HepG2 (cell line): Measurements from ENCODE around the gene ELANE. TPM values are rescaled to one million over a fixed set of nuclear protein-coding genes. Genes with fewer than 3 reads are reported as not detected.
A peak's percentile ranks its signal among the peaks of the same experiment; 100 is the strongest.

Experiments
- ATAC-seq: fragments of 200-7000 bp; cut with Tn5 transposase; 3 replicates; pipeline ENCODE4 v1.9.1; 2020; ENCODE audit warnings: mild to moderate bottlenecking, moderate library complexity
- BruUV-seq: library from RNA; stranded (reverse); fragments of 400-500 nt; replicated peaks from 2 replicates; lab custom pipeline; 2021; lab: Mats Ljungman, UMichigan
- CTCF ChIA-PET: fragments of 300-600 bp; formaldehyde crosslinking; extraction: SDS; loops from one replicate; lab custom pipeline; 2021; ENCODE audit warnings: low total read pairs, inconsistent platforms, low intra/inter-chr PET ratio; lab: Yijun Ruan, JAX
- POLR2A ChIA-PET: fragments of 350-600 bp; sonication (Branson Sonifier 250); formaldehyde crosslinking; loops from one replicate; lab custom pipeline; 2020; ENCODE audit warnings: antibody characterized with exemption, inconsistent platforms; lab: Yijun Ruan, JAX
- DNase-seq: peaks from one replicate; pipeline ENCODE4 v3.0.0-alpha.2; 2015; ENCODE audit warnings: low spot score
- FAIRE-seq: peaks from 3 replicates; lab custom pipeline; 2011; peaks lifted over from hg19 to GRCh38; lab: Jason Lieb, UNC
- H2AFZ ChIP-seq: one replicate; pipeline ENCODE4 v1.6.1; 2011; ENCODE audit warnings: low read length, inconsistent platforms
- H3K27ac ChIP-seq: fragments of 300-600 bp; 3 replicates; pipeline ENCODE4 v1.8.0; 2011; ENCODE audit warnings: mixed run types, mild to moderate bottlenecking, mixed read lengths, low read length, inconsistent platforms; ENCODE audit not compliant: insufficient read depth; ENCODE audit errors: extremely low read length
- H3K27me3 ChIP-seq, 2 experiments: fragments of 200-600 bp in 1 of 2; 2 replicates in 1 of 2; 3 replicates in 1 of 2; pipeline versions ENCODE4 v1.6.0 to v1.8.0; 2011; ENCODE audit warnings: low read length in 2 of 2, mild to moderate bottlenecking in 2 of 2, moderate library complexity in 2 of 2, inconsistent platforms in 1 of 2; ENCODE audit not compliant: insufficient read depth in 2 of 2, control insufficient read depth in 1 of 2
- H3K36me3 ChIP-seq, 2 experiments: fragments of 200-600 bp in 1 of 2; replicated peaks in 1 of 2; 2 replicates in 1 of 2; 3 replicates in 1 of 2; pipeline versions ENCODE4 v1.5.1 to v1.8.0; 2011; ENCODE audit warnings: low read length in 2 of 2, inconsistent platforms in 1 of 2; ENCODE audit not compliant: insufficient read depth in 2 of 2, control insufficient read depth in 1 of 2
- H3K4me1 ChIP-seq: 2 replicates; pipeline ENCODE4 v1.5.1; 2012; ENCODE audit warnings: low read length, inconsistent platforms; ENCODE audit not compliant: insufficient read depth
- H3K4me2 ChIP-seq: 2 replicates; pipeline ENCODE4 v1.6.0; 2011; ENCODE audit warnings: low read depth, low read length, inconsistent platforms
- H3K4me3 ChIP-seq, 3 experiments: fragments of 200-600 bp in 1 of 3; sonication (generic), shearing (Covaris generic) in 1 of 3; replicated peaks in 1 of 3; 2 replicates each; pipeline ENCODE4 v1.5.1; 2011 to 2016; ENCODE audit warnings: low read length in 3 of 3, inconsistent platforms in 2 of 3, low read depth in 2 of 3, mild to moderate bottlenecking in 2 of 3, control low read depth in 1 of 3, mixed read lengths in 1 of 3; ENCODE audit not compliant: insufficient read depth in 1 of 3
- H3K79me2 ChIP-seq: one replicate; pipeline ENCODE4 v1.6.1; 2011; ENCODE audit warnings: low read length, inconsistent platforms; ENCODE audit not compliant: insufficient read depth
- H3K9ac ChIP-seq: 2 replicates; pipeline ENCODE4 v1.6.0; 2011; ENCODE audit warnings: mild to moderate bottlenecking, low read depth, low read length, inconsistent platforms; ENCODE audit not compliant: insufficient read depth
- H3K9me3 ChIP-seq: 2 replicates; pipeline ENCODE4 v1.5.1; 2012; ENCODE audit warnings: mild to moderate bottlenecking, low read length
- H4K20me1 ChIP-seq: 2 replicates; pipeline ENCODE4 v1.6.0; 2011; ENCODE audit warnings: inconsistent platforms, mild to moderate bottlenecking, low read length, moderate library complexity; ENCODE audit not compliant: insufficient read depth
- ELF3 ChIP-seq: IDR thresholded peaks from 2 replicates; pipeline ENCODE4 v1.6.1; 2016; ENCODE audit warnings: missing genetic modification reagents, missing compliant biosample characterization
- TARDBP ChIP-seq: sonication (generic); formaldehyde crosslinking; IDR thresholded peaks from 2 replicates; pipeline ENCODE4 v1.8.0; 2022; ENCODE audit warnings: mild to moderate bottlenecking, missing genetic modification reagents
- TOPORS ChIP-seq: sonication (generic); formaldehyde crosslinking; IDR thresholded peaks from 2 replicates; pipeline ENCODE4 v1.8.0; 2023; ENCODE audit warnings: mild to moderate bottlenecking, missing genetic modification reagents
- ZBTB7B ChIP-seq: sonication (generic); formaldehyde crosslinking; IDR thresholded peaks from 2 replicates; pipeline ENCODE4 v1.4.0; 2020; ENCODE audit warnings: missing genetic modification reagents
- ZC3H13 ChIP-seq: sonication (generic); formaldehyde crosslinking; IDR thresholded peaks from 2 replicates; pipeline ENCODE4 v1.8.1; 2023; ENCODE audit warnings: mild to moderate bottlenecking, missing genetic modification reagents, moderate library complexity
- ZNF383 ChIP-seq: sonication (generic); formaldehyde crosslinking; IDR thresholded peaks from 2 replicates; pipeline ENCODE4 v1.4.0; 2020; ENCODE audit warnings: missing genetic modification reagents, mild to moderate bottlenecking, borderline replicate concordance
- ZNF770 ChIP-seq: sonication (generic); formaldehyde crosslinking; IDR thresholded peaks from 2 replicates; pipeline ENCODE4 v1.5.0; 2020; ENCODE audit warnings: mild to moderate bottlenecking, missing genetic modification reagents
- WGBS: methylation state at CpG from one replicate; pipeline ENCODE4 v1.1.6; 2017; ENCODE audit warnings: low lambda C conversion rate; 5-methylcytosine and 5-hydroxymethylcytosine counted together
- in situ Hi-C: cut with HindIII; loops from 2 replicates; pipeline ENCODE4 v1.10.0; 2017; ENCODE audit warnings: low pct_unique_long_range_greater_than_20kb; ENCODE audit not compliant: extremely low pct_ligation_motif_present
- intact Hi-C: fragments of 100-400 bp; cut with micrococcal nuclease; formaldehyde crosslinking; loops from one replicate; pipeline ENCODE4 v1.10.0; 2022; ENCODE audit not compliant: unreplicated experiment
- microRNA counts: library from miRNA; unstranded; fragments of <30 nt; microRNA quantifications from one replicate; lab custom pipeline; 2015
- microRNA-seq: library from miRNA; unstranded; fragments of <30 nt; microRNA quantifications from one replicate; pipeline ENCODE4, GENCODE V29; 2020
- polyA plus RNA-seq, 8 experiments: library from polyadenylated mRNA; depleted of rRNA in 3 of 8; stranded (reverse) in 7 of 8; unstranded in 1 of 8; fragments of >200 nt; fragmentation: Illumina TruSeq in 4 of 8; extraction: Trizol in 4 of 8; gene quantifications; 2 replicates each; pipeline versions ENCODE4 v1.2.1 to v1.2.3, GENCODE V29; 2011 to 2016; ENCODE audit warnings: low read depth in 4 of 8, missing spikeins in 1 of 8, mixed read lengths in 1 of 8; ENCODE audit not compliant: insufficient read depth in 1 of 8
- small RNA-seq, 3 experiments: library from RNA; depleted of rRNA; stranded (forward); fragments of <200 nt; gene quantifications; one replicate each; pipeline ENCODE3, GENCODE V24; 2012; ENCODE audit warnings: low read depth in 2 of 3, low replicate concordance in 1 of 3; ENCODE audit not compliant: insufficient read length in 3 of 3, insufficient read depth in 2 of 3
- total RNA-seq, 5 experiments: library from RNA; depleted of rRNA; stranded (reverse); fragments of >200 nt; fragmentation: Illumina TruSeq; extraction: Trizol; gene quantifications; 2 replicates each; pipeline ENCODE4 v1.2.3, GENCODE V29; 2016; ENCODE audit warnings: low read depth in 1 of 5

Gene ELANE
- total and polyA plus RNA-seq, 2 of the 13 experiments (the other 11 are each of a cell fraction or from before 2014, with no cell fraction given), result not detected

DNA sequence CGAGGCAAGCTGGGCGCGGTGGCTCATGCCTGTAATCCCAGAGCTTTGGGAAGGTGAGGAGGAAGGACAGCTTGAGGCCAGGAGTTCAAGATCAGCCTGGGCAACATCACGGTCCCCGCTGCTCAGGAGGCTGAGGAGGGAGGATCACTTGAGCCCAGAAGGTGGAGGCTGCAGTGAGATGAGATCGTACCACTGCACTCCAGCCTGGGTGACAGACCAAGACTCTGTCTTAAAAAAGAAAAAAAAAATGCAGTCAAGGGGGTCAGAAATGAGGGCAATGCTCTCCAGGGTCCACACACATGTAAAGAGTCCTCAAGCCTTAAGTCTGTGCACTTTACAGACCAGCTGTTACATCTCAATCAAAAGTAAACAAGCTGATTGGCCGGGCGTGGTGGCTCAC is 52.4 kb downstream of the ELANE start:
- in situ Hi-C loops, result no loop called here
- no peak for DNase-seq
- Histone ChIP-seq H3K9ac (no peak overlapping the region), H3K4me1 (peaks cover 10% of the 10 kb centered on the region), H3K79me2 (peaks cover 4% of the 10 kb centered on the region), H3K4me3 (no peak overlapping the region), H3K36me3 (peaks cover 4 to 6% of the 10 kb centered on the region in 2 experiments; a peak in 3 of 5 replicates), H3K4me2 (no peak overlapping the region), H4K20me1 (no peaks in the 10 kb centered on the region; the same call in 1 of the 2 replicates), H3K27me3 (no peaks in the 10 kb centered on the region), H3K9me3 (no peaks in the 10 kb centered on the region), H3K27ac (no peak overlapping the region), H2AFZ (no peak overlapping the region)
- no TSS peak for BruUV-seq
- no peak for FAIRE-seq
- 96% methylated on average over 8 of the region's 8 CpGs for WGBS
- ATAC-seq, result no peak
- CTCF ChIA-PET, result no interaction called here
- POLR2A ChIA-PET, result interaction anchor here (0.8 kb wide), 1 partner anchor 12 kb away, joined by 3 read pairs; the partner anchor contains the start of gene MED16
- intact Hi-C loops, result no loop called here
- TF ChIP-seq ELF3, result no peak
- TF ChIP-seq ZBTB7B (CRISPR knock-in tag), result no peak
- peak; percentile 65; the same call in 1 of the 2 replicates for TF ChIP-seq ZNF770 (CRISPR knock-in tag)
- TF ChIP-seq ZC3H13 (CRISPR knock-in tag), result no peak
- no peak for TF ChIP-seq TOPORS (CRISPR knock-in tag)
- TF ChIP-seq TARDBP (CRISPR knock-in tag), result no peak
- no peak for TF ChIP-seq ZNF383 (CRISPR knock-in tag)

MicroRNAs within 50 kb of the gene (microRNA counts, 767-probe panel; counts per million panel counts)
- not detected for microRNA hsa-miR-3187-3p (lab: Ali Mortazavi, UCI)

Small RNA genes within 50 kb of the gene (microRNA-seq; reads per million reads assigned to microRNA genes)
- 31.0 reads per million, percentile 60 among the genes with 10 or more reads in this experiment for gene MIR3187
- 13.1 reads per million, percentile 50 among the genes with 10 or more reads in this experiment for gene MIR4745

Small RNA genes within 50 kb of the gene (small RNA-seq; reads per million reads assigned to genes)
- gene MIR3187 (0 reads per million in 3 experiments), gene RNU6-9 (0 to 0.33 (median 0.20) reads per million in 3 experiments)

Other genes starting within 250 kb of the ELANE start
- gene POLRMT, start 218.8 kb upstream of the ELANE start, total RNA-seq (2016; rRNA removed; fragmentation: Illumina TruSeq; extraction: Trizol), result 52.5 and 78.0 TPM in 2 replicates
- gene POLRMT, start 218.8 kb upstream of the ELANE start, polyA plus RNA-seq (2011; rRNA removed), result 101 and 114 TPM in 2 replicates
- gene FGF22, start 212.4 kb upstream of the ELANE start, total RNA-seq (2016; rRNA removed; fragmentation: Illumina TruSeq; extraction: Trizol), result 0.24 TPM in 1 of 2 replicates, not detected in the other
- gene FGF22, start 212.4 kb upstream of the ELANE start, polyA plus RNA-seq (2011; rRNA removed), result 0.07 TPM in 1 of 2 replicates, not detected in the other
- 18.5 and 34.0 TPM in 2 replicates for gene RNF126, start 189.1 kb upstream of the ELANE start, total RNA-seq (2016; rRNA removed; fragmentation: Illumina TruSeq; extraction: Trizol)
- 23.2 and 24.6 TPM in 2 replicates for gene RNF126, start 189.1 kb upstream of the ELANE start, polyA plus RNA-seq (2011; rRNA removed)
- gene FSTL3, start 175.9 kb upstream of the ELANE start, total RNA-seq (2016; rRNA removed; fragmentation: Illumina TruSeq; extraction: Trizol), result 5.8 and 13.5 TPM in 2 replicates
- 15.6 and 30.9 TPM in 2 replicates for gene FSTL3, start 175.9 kb upstream of the ELANE start, polyA plus RNA-seq (2011; rRNA removed)
- not detected in 2 replicates for gene PRSS57, start 156.9 kb upstream of the ELANE start, total RNA-seq (2016; rRNA removed; fragmentation: Illumina TruSeq; extraction: Trizol)
- gene PRSS57, start 156.9 kb upstream of the ELANE start, polyA plus RNA-seq (2011; rRNA removed), result 0.12 and 0.20 TPM in 2 replicates
- gene PALM, start 143.4 kb upstream of the ELANE start, total RNA-seq (2016; rRNA removed; fragmentation: Illumina TruSeq; extraction: Trizol), result 9.7 and 10.8 TPM in 2 replicates
- 4.0 and 5.4 TPM in 2 replicates for gene PALM, start 143.4 kb upstream of the ELANE start, polyA plus RNA-seq (2011; rRNA removed)
- gene MISP, start 101.2 kb upstream of the ELANE start, total RNA-seq (2016; rRNA removed; fragmentation: Illumina TruSeq; extraction: Trizol), result 1.1 and 1.3 TPM in 2 replicates
- gene MISP, start 101.2 kb upstream of the ELANE start, polyA plus RNA-seq (2011; rRNA removed), result 0.67 and 0.71 TPM in 2 replicates
- gene PTBP1, start 54.9 kb upstream of the ELANE start, total RNA-seq (2016; rRNA removed; fragmentation: Illumina TruSeq; extraction: Trizol), result 188 and 195 TPM in 2 replicates
- 288 and 314 TPM in 2 replicates for gene PTBP1, start 54.9 kb upstream of the ELANE start, polyA plus RNA-seq (2011; rRNA removed)
- 0.07 TPM in 1 of 2 replicates, not detected in the other for gene PLPPR3, start 30.3 kb upstream of the ELANE start, total RNA-seq (2016; rRNA removed; fragmentation: Illumina TruSeq; extraction: Trizol)
- 0.16 and 0.17 TPM in 2 replicates for gene PLPPR3, start 30.3 kb upstream of the ELANE start, polyA plus RNA-seq (2011; rRNA removed)
- gene AZU1, start 24.5 kb upstream of the ELANE start, total RNA-seq (2016; rRNA removed; fragmentation: Illumina TruSeq; extraction: Trizol), result not detected in 2 replicates
- 0.08 TPM in 1 of 2 replicates, not detected in the other for gene AZU1, start 24.5 kb upstream of the ELANE start, polyA plus RNA-seq (2011; rRNA removed)
- gene PRTN3, start 11.3 kb upstream of the ELANE start, total RNA-seq (2016; rRNA removed; fragmentation: Illumina TruSeq; extraction: Trizol), result not detected in 2 replicates
- 0.10 TPM in 1 of 2 replicates, not detected in the other for gene PRTN3, start 11.3 kb upstream of the ELANE start, polyA plus RNA-seq (2011; rRNA removed)
- 3.6 and 4.6 TPM in 2 replicates for gene CFD, start 7.4 kb downstream of the ELANE start, total RNA-seq (2016; rRNA removed; fragmentation: Illumina TruSeq; extraction: Trizol)
- 2.3 and 3.9 TPM in 2 replicates for gene CFD, start 7.4 kb downstream of the ELANE start, polyA plus RNA-seq (2011; rRNA removed)
- gene MED16, start 40.9 kb downstream of the ELANE start, total RNA-seq (2016; rRNA removed; fragmentation: Illumina TruSeq; extraction: Trizol), result 14.8 and 18.4 TPM in 2 replicates
- 13.3 and 16.9 TPM in 2 replicates for gene MED16, start 40.9 kb downstream of the ELANE start, polyA plus RNA-seq (2011; rRNA removed)
- under 0.01 TPM in 1 of 2 replicates, not detected in the other for gene RNU6-9, start 41.2 kb downstream of the ELANE start, total RNA-seq (2016; rRNA removed; fragmentation: Illumina TruSeq; extraction: Trizol)
- gene RNU6-9, start 41.2 kb downstream of the ELANE start, polyA plus RNA-seq (2011; rRNA removed), result not detected in 2 replicates
- 21.8 and 26.2 TPM in 2 replicates for gene R3HDM4, start 60.9 kb downstream of the ELANE start, total RNA-seq (2016; rRNA removed; fragmentation: Illumina TruSeq; extraction: Trizol)
- 26.9 and 40.4 TPM in 2 replicates for gene R3HDM4, start 60.9 kb downstream of the ELANE start, polyA plus RNA-seq (2011; rRNA removed)
- 3.9 and 10.2 TPM in 2 replicates for gene KISS1R, start 65.0 kb downstream of the ELANE start, total RNA-seq (2016; rRNA removed; fragmentation: Illumina TruSeq; extraction: Trizol)
- gene KISS1R, start 65.0 kb downstream of the ELANE start, polyA plus RNA-seq (2011; rRNA removed), result 1.1 and 1.5 TPM in 2 replicates
- gene ARID3A, start 73.7 kb downstream of the ELANE start, total RNA-seq (2016; rRNA removed; fragmentation: Illumina TruSeq; extraction: Trizol), result 53.8 and 71.3 TPM in 2 replicates
- gene ARID3A, start 73.7 kb downstream of the ELANE start, polyA plus RNA-seq (2011; rRNA removed), result 77.9 and 102 TPM in 2 replicates
- 47.6 and 49.7 TPM in 2 replicates for gene WDR18, start 132.0 kb downstream of the ELANE start, total RNA-seq (2016; rRNA removed; fragmentation: Illumina TruSeq; extraction: Trizol)
- 36.4 and 44.6 TPM in 2 replicates for gene WDR18, start 132.0 kb downstream of the ELANE start, polyA plus RNA-seq (2011; rRNA removed)
- gene GRIN3B, start 148.1 kb downstream of the ELANE start, total RNA-seq (2016; rRNA removed; fragmentation: Illumina TruSeq; extraction: Trizol), result 0.07 TPM in 1 of 2 replicates, not detected in the other
- gene GRIN3B, start 148.1 kb downstream of the ELANE start, polyA plus RNA-seq (2011; rRNA removed), result 0.20 and 0.34 TPM in 2 replicates
- gene TMEM259, start 168.8 kb downstream of the ELANE start, total RNA-seq (2016; rRNA removed; fragmentation: Illumina TruSeq; extraction: Trizol), result 20.5 and 64.7 TPM in 2 replicates
- gene TMEM259, start 168.8 kb downstream of the ELANE start, polyA plus RNA-seq (2011; rRNA removed), result 164 and 232 TPM in 2 replicates
- under 0.01 TPM in 1 of 2 replicates, not detected in the other for gene RNU6-2, start 169.2 kb downstream of the ELANE start, total RNA-seq (2016; rRNA removed; fragmentation: Illumina TruSeq; extraction: Trizol)
- not detected in 2 replicates for gene RNU6-2, start 169.2 kb downstream of the ELANE start, polyA plus RNA-seq (2011; rRNA removed)
- 70.0 and 84.5 TPM in 2 replicates for gene CNN2, start 174.3 kb downstream of the ELANE start, total RNA-seq (2016; rRNA removed; fragmentation: Illumina TruSeq; extraction: Trizol)
- 58.1 and 63.6 TPM in 2 replicates for gene CNN2, start 174.3 kb downstream of the ELANE start, polyA plus RNA-seq (2011; rRNA removed)
- 1.3 and 4.4 TPM in 2 replicates for gene ABCA7, start 187.8 kb downstream of the ELANE start, total RNA-seq (2016; rRNA removed; fragmentation: Illumina TruSeq; extraction: Trizol)
- gene ABCA7, start 187.8 kb downstream of the ELANE start, polyA plus RNA-seq (2011; rRNA removed), result 32.4 and 41.2 TPM in 2 replicates
- gene ARHGAP45, start 214.9 kb downstream of the ELANE start, total RNA-seq (2016; rRNA removed; fragmentation: Illumina TruSeq; extraction: Trizol), result 0.48 and 0.84 TPM in 2 replicates
- gene ARHGAP45, start 214.9 kb downstream of the ELANE start, polyA plus RNA-seq (2011; rRNA removed), result 32.0 and 40.3 TPM in 2 replicates
- gene POLR2E, start 243.1 kb downstream of the ELANE start, total RNA-seq (2016; rRNA removed; fragmentation: Illumina TruSeq; extraction: Trizol), result 140 TPM in 2 replicates
- 272 and 305 TPM in 2 replicates for gene POLR2E, start 243.1 kb downstream of the ELANE start, polyA plus RNA-seq (2011; rRNA removed)